Measurements from ENCODE around the gene BTBD16.

The BTBD16 gene

DNA sequence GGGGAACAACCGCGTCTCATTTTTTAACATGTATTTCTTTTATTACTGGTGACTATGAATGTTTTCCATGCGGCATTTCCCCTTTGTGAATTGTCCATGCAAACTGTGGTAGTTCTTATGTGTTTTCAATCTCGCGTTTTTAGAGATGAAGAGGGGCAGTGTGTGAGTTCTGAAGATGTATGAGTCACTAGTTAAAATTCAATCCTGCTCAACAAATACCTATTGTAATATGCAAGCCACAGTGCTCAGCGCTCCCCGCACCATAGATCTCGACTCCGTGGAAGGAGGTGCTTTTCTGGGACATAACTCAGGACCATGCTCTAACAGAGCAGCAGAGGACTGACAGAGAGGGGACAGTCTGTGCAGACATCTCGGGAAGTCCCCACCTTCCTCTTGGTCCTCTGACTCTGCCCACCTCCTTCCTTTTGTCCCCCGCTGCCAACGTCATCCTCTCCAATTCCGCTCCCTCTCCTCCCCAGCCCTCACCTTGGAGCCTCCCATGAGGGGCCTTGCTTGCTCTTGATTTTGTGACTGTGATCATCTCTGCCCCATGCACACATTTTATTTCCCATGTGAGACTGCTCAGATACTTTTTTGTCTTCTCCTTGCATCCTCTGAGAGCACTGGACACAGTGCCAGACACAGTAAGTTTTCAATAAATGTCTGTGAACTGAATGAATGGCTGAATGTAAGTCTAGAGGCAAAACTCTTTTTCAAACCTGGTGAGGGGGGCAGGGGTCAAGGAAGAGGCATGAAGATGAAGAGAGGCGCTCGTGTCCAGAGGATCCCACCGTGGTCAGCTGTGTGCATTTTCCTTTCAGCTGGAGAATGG, 60.7 kb downstream of the BTBD16 start:
- no peak for DNase-seq
- no peaks in the 10 kb centered on the region for H3K36me3 ChIP-seq
- no peaks in the 10 kb centered on the region for H3K4me1 ChIP-seq
- no peak overlapping the region for H3K4me3 ChIP-seq (ENCODE audit: low read depth, low read length)
- TF ChIP-seq, protein P1, sequence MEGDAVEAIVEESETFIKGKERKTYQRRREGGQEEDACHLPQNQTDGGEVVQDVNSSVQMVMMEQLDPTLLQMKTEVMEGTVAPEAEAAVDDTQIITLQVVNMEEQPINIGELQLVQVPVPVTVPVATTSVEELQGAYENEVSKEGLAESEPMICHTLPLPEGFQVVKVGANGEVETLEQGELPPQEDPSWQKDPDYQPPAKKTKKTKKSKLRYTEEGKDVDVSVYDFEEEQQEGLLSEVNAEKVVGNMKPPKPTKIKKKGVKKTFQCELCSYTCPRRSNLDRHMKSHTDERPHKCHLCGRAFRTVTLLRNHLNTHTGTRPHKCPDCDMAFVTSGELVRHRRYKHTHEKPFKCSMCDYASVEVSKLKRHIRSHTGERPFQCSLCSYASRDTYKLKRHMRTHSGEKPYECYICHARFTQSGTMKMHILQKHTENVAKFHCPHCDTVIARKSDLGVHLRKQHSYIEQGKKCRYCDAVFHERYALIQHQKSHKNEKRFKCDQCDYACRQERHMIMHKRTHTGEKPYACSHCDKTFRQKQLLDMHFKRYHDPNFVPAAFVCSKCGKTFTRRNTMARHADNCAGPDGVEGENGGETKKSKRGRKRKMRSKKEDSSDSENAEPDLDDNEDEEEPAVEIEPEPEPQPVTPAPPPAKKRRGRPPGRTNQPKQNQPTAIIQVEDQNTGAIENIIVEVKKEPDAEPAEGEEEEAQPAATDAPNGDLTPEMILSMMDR (IDR thresholded peaks at IDR 0.05; ENCODE audit: low read depth, low read length) = no peak
- H3K27me3 ChIP-seq = peaks cover 18% of the 10 kb centered on the region
- no peaks in the 10 kb centered on the region for H3K9me3 ChIP-seq

DNA sequence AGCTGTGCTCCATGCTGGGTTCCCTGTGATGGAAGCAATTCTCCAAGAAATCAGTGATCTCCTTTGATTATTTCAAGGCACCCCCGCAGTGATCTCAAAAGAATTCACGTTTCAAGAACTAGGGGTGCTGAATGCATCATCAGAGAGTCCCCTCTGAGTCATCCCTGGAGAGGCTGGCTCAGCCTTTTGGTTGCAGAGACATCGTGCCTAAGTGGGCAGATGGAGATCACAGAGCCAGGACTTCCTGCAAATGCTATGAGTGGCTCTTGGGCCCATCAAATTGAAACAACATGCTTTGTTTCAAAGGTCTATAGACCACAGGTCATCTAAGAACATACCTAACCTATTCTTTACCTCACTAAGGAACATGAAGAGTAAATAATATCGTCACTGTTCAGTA, 61.9 kb downstream of the BTBD16 start:
- H3K4me1 ChIP-seq = no peaks in the 10 kb centered on the region
- DNase-seq = no peak

DNA sequence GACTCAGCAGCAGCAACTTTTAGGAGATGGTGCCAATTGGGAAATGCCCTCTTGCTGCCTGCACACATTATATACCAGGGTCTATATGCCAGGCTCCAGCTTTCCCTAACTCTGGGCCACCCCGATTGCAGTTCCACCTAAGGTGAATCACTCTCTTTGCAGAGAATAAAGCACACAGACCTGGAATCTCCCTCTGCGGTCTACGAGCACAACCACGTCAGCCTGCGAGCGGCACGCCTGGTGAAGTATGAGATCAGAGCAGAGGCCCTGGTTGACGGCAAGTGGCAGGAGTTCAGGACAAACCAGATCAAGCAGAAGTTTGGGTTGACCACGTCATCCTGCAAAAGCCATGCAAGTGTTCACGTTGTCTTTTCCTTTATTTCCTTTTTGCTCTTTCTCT, 65.2 kb downstream of the BTBD16 start:
- Histone ChIP-seq H3K9me3 (no peaks in the 10 kb centered on the region), H3K27me3 (no peaks in the 10 kb centered on the region), H3K36me3 (no peaks in the 10 kb centered on the region), H3K4me3 (ENCODE audit: low read depth, low read length) (no peak overlapping the region), H3K4me1 (no peaks in the 10 kb centered on the region)
- no peak for DNase-seq
- TF ChIP-seq, protein P1 (IDR thresholded peaks at IDR 0.05; ENCODE audit: low read depth, low read length) = no peak

More for the DNA sequence above, 61.9 kb downstream of the BTBD16 start:
- no peaks in the 10 kb centered on the region for H3K36me3 ChIP-seq
- TF ChIP-seq, protein P1 (IDR thresholded peaks at IDR 0.05; ENCODE audit: low read depth, low read length) = no peak
- no peaks in the 10 kb centered on the region for H3K9me3 ChIP-seq
- peaks cover 18% of the 10 kb centered on the region for H3K27me3 ChIP-seq
- H3K4me3 ChIP-seq (ENCODE audit: low read depth, low read length) = no peak overlapping the region

DNA sequence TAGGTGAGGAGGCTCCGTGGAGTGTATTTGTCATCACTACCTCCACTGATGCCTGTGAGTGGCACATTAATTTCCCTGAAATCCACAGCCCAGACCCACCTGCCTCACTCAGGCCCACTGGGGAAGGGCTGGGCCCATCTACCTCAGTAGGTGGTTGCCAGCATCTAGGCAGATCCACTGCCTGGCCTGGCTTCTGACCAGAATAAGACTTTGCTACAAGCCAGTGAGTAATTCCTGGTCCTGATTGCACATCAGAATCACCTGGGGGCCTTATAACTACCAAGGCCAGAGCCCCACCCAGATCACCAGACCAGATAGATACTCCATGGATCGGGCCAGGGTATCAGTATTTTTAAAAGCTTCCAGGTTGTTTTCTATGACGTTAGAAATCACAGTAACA, 65.9 kb downstream of the BTBD16 start:
- TF ChIP-seq, protein P1 (IDR thresholded peaks at IDR 0.05; ENCODE audit: low read depth, low read length) = no peak
- H3K36me3 ChIP-seq = no peaks in the 10 kb centered on the region

DNA sequence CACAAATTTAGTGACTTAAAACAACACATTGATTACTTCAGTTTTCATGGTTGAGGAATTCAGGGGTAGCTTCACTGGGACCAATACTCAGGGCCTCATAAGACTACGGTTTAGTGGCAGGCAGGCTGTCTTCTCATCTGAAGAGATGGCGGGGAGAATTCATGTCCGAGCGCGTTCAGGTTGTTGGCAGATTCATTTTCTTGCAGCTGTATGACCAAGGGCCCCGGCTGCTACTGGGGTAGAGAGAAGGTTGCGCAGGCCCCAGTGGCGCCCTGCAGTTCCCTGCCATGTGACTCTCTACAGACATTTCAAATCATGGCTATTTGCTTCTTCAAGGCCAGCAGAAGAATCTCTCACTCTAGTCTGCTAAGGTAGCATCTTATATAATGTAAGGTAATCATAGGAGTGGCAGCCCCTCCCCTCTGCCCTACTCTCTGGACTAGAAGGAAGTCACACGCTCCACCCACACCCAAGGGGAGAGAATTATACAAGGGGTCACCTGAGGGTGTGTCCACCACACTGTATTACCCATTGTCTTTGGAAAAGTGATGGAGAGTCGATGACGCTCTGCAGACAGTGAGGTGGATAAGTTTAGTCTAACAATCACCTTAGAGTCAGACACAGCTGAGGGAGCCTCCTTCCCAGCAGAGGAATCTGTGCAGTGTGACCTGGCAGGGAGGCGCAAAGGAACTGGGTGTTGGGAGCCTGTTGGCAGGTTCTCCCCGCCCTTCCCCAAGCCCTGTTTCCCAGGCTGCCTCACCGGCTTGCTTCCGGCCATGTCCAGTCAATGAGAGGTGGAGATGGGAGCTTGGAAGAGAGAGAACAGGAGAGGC, 67.7 kb downstream of the BTBD16 start:
- H3K4me3 ChIP-seq (ENCODE audit: low read depth, low read length) = no peak overlapping the region
- H3K9me3 ChIP-seq = no peaks in the 10 kb centered on the region
- DNase-seq = no peak
- H3K36me3 ChIP-seq = no peaks in the 10 kb centered on the region
- H3K4me1 ChIP-seq = no peaks in the 10 kb centered on the region
- H3K27me3 ChIP-seq = no peaks in the 10 kb centered on the region
- TF ChIP-seq, protein P1 (IDR thresholded peaks at IDR 0.05; ENCODE audit: low read depth, low read length) = no peak

More for the DNA sequence above, 65.9 kb downstream of the BTBD16 start:
- no peaks in the 10 kb centered on the region for H3K9me3 ChIP-seq
- H3K27me3 ChIP-seq = no peaks in the 10 kb centered on the region
- DNase-seq = no peak
- no peaks in the 10 kb centered on the region for H3K4me1 ChIP-seq
- H3K4me3 ChIP-seq (ENCODE audit: low read depth, low read length) = no peak overlapping the region
